Loucy (cell line): ENCODE results near the gene FFAR3.

Source experiments
- H2AFZ ChIP-seq: fragments of 200-600 bp; sonication (generic); 2 replicates; pipeline ENCODE4 v1.6.0; 2016; ENCODE audit warnings: antibody characterized with exemption, mild to moderate bottlenecking, low read length, moderate library complexity
- H3F3A ChIP-seq: fragments of 200-600 bp; 2 replicates; pipeline ENCODE4 v1.6.0; 2016; ENCODE audit warnings: antibody characterized with exemption, low read depth, mild to moderate bottlenecking
- H3K27me3 ChIP-seq: fragments of 200-600 bp; sonication (generic); 2 replicates; pipeline ENCODE4 v1.6.1; 2014; ENCODE audit warnings: low read length, mild to moderate bottlenecking; ENCODE audit not compliant: insufficient read depth, poor library complexity, severe bottlenecking
- H3K36me3 ChIP-seq: fragments of 200-600 bp; sonication (generic); 2 replicates; pipeline ENCODE4 v1.6.1; 2016; ENCODE audit warnings: low read length; ENCODE audit not compliant: insufficient read depth
- H3K4me1 ChIP-seq: fragments of 200-600 bp; sonication (generic); 2 replicates; pipeline ENCODE4 v1.5.1; 2014; ENCODE audit warnings: low read length, mild to moderate bottlenecking; ENCODE audit not compliant: insufficient read depth, poor library complexity, severe bottlenecking
- H3K4me2 ChIP-seq: fragments of 200-600 bp; sonication (generic); 2 replicates; pipeline ENCODE4 v1.6.0; 2014; ENCODE audit warnings: antibody characterized with exemption, low read length, low read depth, mild to moderate bottlenecking; ENCODE audit not compliant: poor library complexity, severe bottlenecking
- H3K4me3 ChIP-seq: fragments of 200-600 bp; sonication (generic); 2 replicates; pipeline ENCODE4 v1.5.1; 2014; ENCODE audit warnings: low read length, mild to moderate bottlenecking, mixed read lengths; ENCODE audit not compliant: poor library complexity, severe bottlenecking
- H3K79me2 ChIP-seq: fragments of 200-600 bp; sonication (generic); 2 replicates; pipeline ENCODE4 v1.6.1; 2014; ENCODE audit warnings: low read length; ENCODE audit not compliant: insufficient read depth
- H3K9ac ChIP-seq: fragments of 200-600 bp; sonication (generic); 2 replicates; pipeline ENCODE4 v1.6.0; 2014; ENCODE audit warnings: mild to moderate bottlenecking, low read depth, low read length, moderate library complexity; ENCODE audit not compliant: poor library complexity, severe bottlenecking
- H3K9me2 ChIP-seq: fragments of 200-600 bp; sonication (generic); replicated peaks from 2 replicates; pipeline ENCODE4 v1.6.1; 2016; ENCODE audit warnings: low read depth, low read length, mixed read lengths
- H3K9me3 ChIP-seq: fragments of 200-600 bp; sonication (generic); 2 replicates; pipeline ENCODE4 v1.6.1; 2014; ENCODE audit warnings: mild to moderate bottlenecking, antibody characterized with exemption, low read length, low read depth; ENCODE audit not compliant: insufficient read depth
- H4K20me1 ChIP-seq: fragments of 200-600 bp; sonication (generic); 2 replicates; pipeline ENCODE4 v1.6.0; 2014; ENCODE audit warnings: antibody characterized with exemption, low read length, mild to moderate bottlenecking; ENCODE audit not compliant: insufficient read depth, poor library complexity, severe bottlenecking
- CTCF ChIP-seq: fragments of 200-600 bp; sonication (generic); conservative IDR thresholded peaks from 2 replicates; pipeline ENCODE4 v1.5.1; 2014; ENCODE audit warnings: mild to moderate bottlenecking, antibody characterized with exemption, low read length
- EZH2phosphoT487 ChIP-seq: fragments of 200-600 bp; IDR thresholded peaks from 2 replicates; pipeline ENCODE4 v1.6.1; 2018; ENCODE audit warnings: antibody characterized with exemption, mild to moderate bottlenecking, moderate library complexity, borderline replicate concordance

FFAR3 gene

GRCh38 chr19:35310331-35310730 lies 47.9 kb upstream of the FFAR3 start:
- Histone ChIP-seq H3F3A (no peaks in the 10 kb centered on the region), H3K4me2 (no peak overlapping the region), H3K4me1 (peaks cover 29% of the 10 kb centered on the region), H3K9me2 (no peaks in the 10 kb centered on the region), H3K36me3 (no peaks in the 10 kb centered on the region), H2AFZ (no peak overlapping the region), H4K20me1 (no peaks in the 10 kb centered on the region), H3K9me3 (no peaks in the 10 kb centered on the region), H3K9ac (no peak overlapping the region), H3K4me3 (no peak overlapping the region), H3K79me2 (no peaks in the 10 kb centered on the region), H3K27me3 (no peaks in the 10 kb centered on the region)
- TF ChIP-seq CTCF: no peak
- TF ChIP-seq EZH2phosphoT487: no peak

- Histone ChIP-seq H3K9ac (no peak overlapping the region), H3K36me3 (no peaks in the 10 kb centered on the region), H3K79me2 (no peaks in the 10 kb centered on the region), H2AFZ (no peak overlapping the region), H3F3A (no peaks in the 10 kb centered on the region), H3K4me1 (peaks cover 29% of the 10 kb centered on the region), H3K4me3 (no peak overlapping the region), H3K9me3 (no peaks in the 10 kb centered on the region), H3K9me2 (no peaks in the 10 kb centered on the region), H3K27me3 (no peaks in the 10 kb centered on the region), H4K20me1 (no peaks in the 10 kb centered on the region), H3K4me2 (no peak overlapping the region)
- no peak for TF ChIP-seq EZH2phosphoT487
- no peak for TF ChIP-seq CTCF
Observed at GRCh38 chr19:35310811-35311465, 47.3 kb upstream of the FFAR3 start.

GRCh38 chr19:35311901-35312665 lies 46.2 kb upstream of the FFAR3 start:
- H3K4me1 ChIP-seq: peaks cover 29% of the 10 kb centered on the region

More at GRCh38 chr19:35311901-35312665, 46.2 kb upstream of the FFAR3 start:
- Histone ChIP-seq H3K36me3 (no peaks in the 10 kb centered on the region), H3K4me3 (no peak overlapping the region), H2AFZ (no peak overlapping the region), H4K20me1 (no peaks in the 10 kb centered on the region), H3F3A (no peaks in the 10 kb centered on the region), H3K9me3 (no peaks in the 10 kb centered on the region), H3K9me2 (no peaks in the 10 kb centered on the region), H3K9ac (no peak overlapping the region), H3K79me2 (no peaks in the 10 kb centered on the region), H3K27me3 (no peaks in the 10 kb centered on the region), H3K4me2 (no peak overlapping the region)
- TF ChIP-seq CTCF: no peak
- TF ChIP-seq EZH2phosphoT487: no peak
